Uterus (tissue), 4 donors: ENCODE measurements around the gene MITF. TPM values are rescaled to one million over a fixed set of nuclear protein-coding genes. Genes with fewer than 3 reads are reported as not detected.

Experiments used
- DNase-seq, 2 donors: peaks; one replicate each; pipeline ENCODE4 v3.0.0-alpha.2; 2019 to 2020
- H3K27ac ChIP-seq, 2 donors: fragments of 200-600 bp; sonication (generic); 1 replicate in 1 of 2; 2 replicates in 1 of 2; pipeline ENCODE4 v1.5.1; 2016 to 2018
- H3K27me3 ChIP-seq, 2 donors: fragments of 200-600 bp; sonication (generic); one replicate each; pipeline ENCODE4 v1.5.1; 2018 to 2019; ENCODE audit warnings: control low read depth in 1 of 2
- H3K36me3 ChIP-seq, 2 donors: fragments of 200-600 bp; sonication (generic); one replicate each; pipeline ENCODE4 v1.5.1; 2019; ENCODE audit warnings: control low read depth in 1 of 2
- H3K4me1 ChIP-seq, 2 donors: fragments of 200-600 bp; sonication (generic); one replicate each; pipeline ENCODE4 v1.5.1; 2018 to 2019; ENCODE audit warnings: control low read depth in 1 of 2
- H3K4me3 ChIP-seq, 2 donors: fragments of 200-600 bp; sonication (generic); 1 replicate in 1 of 2; 2 replicates in 1 of 2; pipeline ENCODE4 v1.5.1; 2018 to 2019; ENCODE audit warnings: mild to moderate bottlenecking in 1 of 2
- H3K9me3 ChIP-seq, 2 donors: fragments of 200-600 bp; sonication (generic); one replicate each; pipeline ENCODE4 v1.5.1; 2019; ENCODE audit warnings: control low read depth in 1 of 2
- POLR2A ChIP-seq, 2 donors: fragments of 450-650 bp; IDR thresholded peaks; one replicate each; pipeline ENCODE4 v1.6.1; 2016; ENCODE audit warnings: antibody characterized with exemption in 2 of 2, mild to moderate bottlenecking in 1 of 2, moderate library complexity in 1 of 2
- intact Hi-C: fragments of 100-400 bp; cut with DNase I; formaldehyde crosslinking; loops from one replicate; pipeline ENCODE4 v1.15.1; 2023; ENCODE audit warnings: low total_unique reads
- total RNA-seq, 4 donors: library from RNA; depleted of rRNA in 3 of 4; stranded (reverse); fragments of >200 nt in 3 of 4; gene quantifications; one replicate each; pipeline versions ENCODE4 v1.1.0 to v1.2.4, GENCODE V29; 2014 to 2023
- TF ChIP-seq, protein P1 (sequence below), 4 experiments: fragments of 200-600 bp in 2 of 4; fragments of 450-650 bp in 2 of 4; sonication (generic) in 2 of 4; IDR thresholded peaks; one replicate each; pipeline ENCODE4 v1.5.1; 2016 to 2019; ENCODE audit warnings: antibody characterized with exemption in 4 of 4, mild to moderate bottlenecking in 2 of 4, moderate library complexity in 1 of 4
- donor health status: DM: yes; HTN: yes; CAD: no.

Gene MITF
- total RNA-seq, 4 donors from 2014 or later: 18.2 to 66.0 (median 52.6) TPM

DNA sequence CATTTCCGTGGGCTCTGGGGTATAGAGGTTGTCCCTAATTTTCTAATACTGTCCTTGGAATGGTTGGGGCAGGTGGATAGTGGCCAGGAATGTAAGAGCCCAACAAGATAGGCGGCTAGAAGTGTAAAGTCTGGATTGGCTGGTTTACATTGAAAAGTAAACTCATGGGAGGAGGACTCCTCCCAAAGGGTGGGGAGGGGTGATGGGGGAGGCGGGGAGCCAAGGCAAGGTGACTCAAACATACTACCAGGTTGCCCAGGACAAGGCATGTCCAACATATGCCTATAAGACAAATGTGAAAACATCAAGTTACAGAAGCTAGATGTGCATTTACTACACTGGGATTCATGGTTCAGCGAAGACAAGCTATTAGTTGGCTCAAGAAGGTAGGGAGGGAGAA lies 246.0 kb downstream of the MITF start:
- no peaks in the 10 kb centered on the region for H3K27me3 ChIP-seq
- intact Hi-C loops: no loop called here
- TF ChIP-seq POLR2A (IDR thresholded peaks at IDR 0.05): no peak
- TF ChIP-seq, protein P1, sequence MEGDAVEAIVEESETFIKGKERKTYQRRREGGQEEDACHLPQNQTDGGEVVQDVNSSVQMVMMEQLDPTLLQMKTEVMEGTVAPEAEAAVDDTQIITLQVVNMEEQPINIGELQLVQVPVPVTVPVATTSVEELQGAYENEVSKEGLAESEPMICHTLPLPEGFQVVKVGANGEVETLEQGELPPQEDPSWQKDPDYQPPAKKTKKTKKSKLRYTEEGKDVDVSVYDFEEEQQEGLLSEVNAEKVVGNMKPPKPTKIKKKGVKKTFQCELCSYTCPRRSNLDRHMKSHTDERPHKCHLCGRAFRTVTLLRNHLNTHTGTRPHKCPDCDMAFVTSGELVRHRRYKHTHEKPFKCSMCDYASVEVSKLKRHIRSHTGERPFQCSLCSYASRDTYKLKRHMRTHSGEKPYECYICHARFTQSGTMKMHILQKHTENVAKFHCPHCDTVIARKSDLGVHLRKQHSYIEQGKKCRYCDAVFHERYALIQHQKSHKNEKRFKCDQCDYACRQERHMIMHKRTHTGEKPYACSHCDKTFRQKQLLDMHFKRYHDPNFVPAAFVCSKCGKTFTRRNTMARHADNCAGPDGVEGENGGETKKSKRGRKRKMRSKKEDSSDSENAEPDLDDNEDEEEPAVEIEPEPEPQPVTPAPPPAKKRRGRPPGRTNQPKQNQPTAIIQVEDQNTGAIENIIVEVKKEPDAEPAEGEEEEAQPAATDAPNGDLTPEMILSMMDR (IDR thresholded peaks at IDR 0.05): no peak
- no peaks in the 10 kb centered on the region for H3K9me3 ChIP-seq
- no peak for DNase-seq
- H3K4me1 ChIP-seq: no peaks in the 10 kb centered on the region
- no peaks in the 10 kb centered on the region for H3K36me3 ChIP-seq
- no peak overlapping the region for H3K4me3 ChIP-seq
- no peak overlapping the region for H3K27ac ChIP-seq

DNA sequence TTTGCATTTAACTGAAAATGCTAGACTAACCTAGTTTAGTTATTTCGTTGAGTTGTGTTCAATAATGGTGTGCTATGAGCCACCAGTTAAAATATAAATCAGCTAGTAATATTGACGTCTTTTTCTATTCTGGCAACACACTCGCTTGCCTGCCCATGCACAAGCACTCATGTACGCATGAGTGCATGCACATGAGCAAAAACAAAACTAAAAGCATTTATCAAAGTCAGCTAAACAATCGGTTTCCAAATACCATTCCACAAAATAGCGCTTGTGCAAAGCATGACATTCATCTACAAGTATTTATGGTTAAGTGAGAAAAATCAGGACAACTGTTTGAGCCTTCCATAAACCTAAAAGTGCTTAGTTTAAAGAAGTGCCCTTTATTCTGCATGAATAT lies 247.2 kb downstream of the MITF start:
- no peak overlapping the region for H3K27ac ChIP-seq
- no peaks in the 10 kb centered on the region for H3K27me3 ChIP-seq
- H3K4me1 ChIP-seq: no peaks in the 10 kb centered on the region
- no peaks in the 10 kb centered on the region for H3K36me3 ChIP-seq
- no peaks in the 10 kb centered on the region for H3K9me3 ChIP-seq
- DNase-seq: no peak
- intact Hi-C loops: no loop called here
- no peak overlapping the region for H3K4me3 ChIP-seq
- TF ChIP-seq, protein P1 (IDR thresholded peaks at IDR 0.05): no peak
- TF ChIP-seq POLR2A (IDR thresholded peaks at IDR 0.05): no peak

DNA sequence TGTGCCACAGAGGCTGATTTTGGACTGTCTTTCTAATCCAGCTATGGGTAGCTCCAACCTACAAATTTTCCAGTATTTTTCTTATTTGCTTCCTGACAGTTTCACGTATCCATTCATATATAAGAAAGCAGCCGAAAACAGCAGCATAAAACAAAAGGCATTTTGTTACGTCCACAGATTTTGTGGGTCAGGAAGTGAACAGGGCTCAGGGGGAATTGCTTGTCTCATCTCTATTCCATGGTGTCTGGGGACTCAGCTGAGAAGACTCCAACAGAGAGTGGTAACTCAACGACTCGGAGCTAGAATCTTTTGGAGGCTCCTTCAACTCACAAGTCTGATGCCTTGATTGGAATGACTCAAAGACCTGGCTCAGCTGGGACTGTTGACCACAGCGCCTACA lies 248.6 kb downstream of the MITF start:
- no peak overlapping the region for H3K27ac ChIP-seq
- no peaks in the 10 kb centered on the region for H3K9me3 ChIP-seq
- intact Hi-C loops: no loop called here
- no peak overlapping the region for H3K4me3 ChIP-seq
- DNase-seq: no peak
- no peaks in the 10 kb centered on the region for H3K4me1 ChIP-seq
- H3K36me3 ChIP-seq: no peaks in the 10 kb centered on the region
- no peaks in the 10 kb centered on the region for H3K27me3 ChIP-seq
- TF ChIP-seq, protein P1 (IDR thresholded peaks at IDR 0.05): no peak
- TF ChIP-seq POLR2A (IDR thresholded peaks at IDR 0.05): no peak

DNA sequence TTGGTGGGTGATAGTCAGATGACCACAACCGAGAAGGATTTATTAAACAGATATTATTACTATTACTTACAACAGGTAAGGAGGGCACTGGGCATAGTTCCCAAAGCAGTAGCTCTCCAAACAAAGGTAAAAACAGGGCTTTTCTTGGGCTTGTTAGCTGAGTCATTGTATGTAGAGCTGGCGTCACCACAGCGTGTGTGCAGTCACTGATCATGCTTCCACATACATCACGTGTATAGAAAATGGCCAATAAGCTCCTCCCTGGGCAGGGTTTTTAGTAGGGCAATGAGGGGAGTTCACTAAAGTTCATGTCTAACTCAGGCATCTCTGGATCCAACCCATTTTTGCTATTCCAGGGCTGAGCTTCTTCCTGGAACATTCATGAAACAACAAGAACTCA lies 254.5 kb downstream of the MITF start:
- H3K4me1 ChIP-seq: no peaks in the 10 kb centered on the region
- TF ChIP-seq POLR2A (IDR thresholded peaks at IDR 0.05): no peak
- TF ChIP-seq, protein P1 (IDR thresholded peaks at IDR 0.05): no peak
- H3K9me3 ChIP-seq: no peaks in the 10 kb centered on the region
- no peaks in the 10 kb centered on the region for H3K36me3 ChIP-seq
- intact Hi-C loops: no loop called here
- no peak for DNase-seq
- H3K27me3 ChIP-seq: no peaks in the 10 kb centered on the region
- H3K4me3 ChIP-seq: no peak overlapping the region
- no peak overlapping the region for H3K27ac ChIP-seq

DNA sequence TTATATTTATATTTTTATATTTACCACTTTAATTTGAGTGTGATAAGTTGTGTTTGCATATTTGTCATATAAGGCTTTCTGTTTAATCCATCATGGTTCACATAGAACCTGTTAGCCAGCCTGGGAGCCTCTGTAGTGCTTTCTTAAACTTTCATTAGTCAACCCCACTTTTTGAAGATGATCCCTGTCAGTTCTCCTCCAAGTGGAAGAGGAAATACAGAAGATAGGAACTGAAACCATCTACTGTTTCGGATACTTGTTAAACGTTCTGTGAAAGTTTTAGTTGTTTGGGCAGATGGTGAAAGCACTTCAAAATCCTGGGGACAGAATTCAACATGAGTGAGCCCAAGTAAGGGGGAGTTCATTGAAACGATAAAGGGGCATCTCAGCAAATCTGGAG lies 255.7 kb downstream of the MITF start:
- Histone ChIP-seq H3K4me3 (no peak overlapping the region), H3K36me3 (no peaks in the 10 kb centered on the region), H3K27me3 (no peaks in the 10 kb centered on the region), H3K4me1 (no peaks in the 10 kb centered on the region), H3K9me3 (no peaks in the 10 kb centered on the region), H3K27ac (no peak overlapping the region)
- intact Hi-C loops: no loop called here
- TF ChIP-seq POLR2A (IDR thresholded peaks at IDR 0.05): no peak
- TF ChIP-seq, protein P1 (IDR thresholded peaks at IDR 0.05): no peak
- DNase-seq: no peak
